ENCODE measurements around the gene SOCS3. TPM values are rescaled to one million over a fixed set of nuclear protein-coding genes. Genes with fewer than 3 reads are reported as not detected.

The SOCS3 gene, protein sequence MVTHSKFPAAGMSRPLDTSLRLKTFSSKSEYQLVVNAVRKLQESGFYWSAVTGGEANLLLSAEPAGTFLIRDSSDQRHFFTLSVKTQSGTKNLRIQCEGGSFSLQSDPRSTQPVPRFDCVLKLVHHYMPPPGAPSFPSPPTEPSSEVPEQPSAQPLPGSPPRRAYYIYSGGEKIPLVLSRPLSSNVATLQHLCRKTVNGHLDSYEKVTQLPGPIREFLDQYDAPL
- total RNA-seq (2014; rRNA removed; shearing (Covaris generic)) = 0.18 and 0.79 TPM in 2 replicates

DNA sequence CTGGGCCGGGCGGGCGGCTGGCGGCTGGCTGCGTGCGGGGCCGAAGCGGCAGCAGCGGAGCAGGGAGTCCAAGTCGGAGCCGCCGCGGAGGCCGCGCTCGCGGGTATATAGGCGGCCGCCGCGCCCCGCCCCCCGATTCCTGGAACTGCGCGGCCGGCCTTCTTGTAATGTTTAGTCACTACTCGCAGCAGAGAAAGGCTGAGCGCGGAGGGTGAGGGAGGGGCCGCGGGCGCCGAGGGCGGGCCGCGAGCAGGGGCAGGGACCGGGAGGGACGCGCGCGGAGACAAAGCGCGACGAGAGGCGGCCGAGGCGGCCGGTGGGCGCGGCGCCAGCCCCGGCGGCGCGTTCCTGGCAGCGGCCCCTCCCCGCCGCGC, at the start of gene SOCS3:
Gene SOCS3 (minus strand): TSS at position 81 of the 374 bp plus-strand sequence. CDS start 982 bp downstream, outside the sequence.
- peak; percentile 72 for DNase-seq (ENCODE audit: low spot score)

DNA sequence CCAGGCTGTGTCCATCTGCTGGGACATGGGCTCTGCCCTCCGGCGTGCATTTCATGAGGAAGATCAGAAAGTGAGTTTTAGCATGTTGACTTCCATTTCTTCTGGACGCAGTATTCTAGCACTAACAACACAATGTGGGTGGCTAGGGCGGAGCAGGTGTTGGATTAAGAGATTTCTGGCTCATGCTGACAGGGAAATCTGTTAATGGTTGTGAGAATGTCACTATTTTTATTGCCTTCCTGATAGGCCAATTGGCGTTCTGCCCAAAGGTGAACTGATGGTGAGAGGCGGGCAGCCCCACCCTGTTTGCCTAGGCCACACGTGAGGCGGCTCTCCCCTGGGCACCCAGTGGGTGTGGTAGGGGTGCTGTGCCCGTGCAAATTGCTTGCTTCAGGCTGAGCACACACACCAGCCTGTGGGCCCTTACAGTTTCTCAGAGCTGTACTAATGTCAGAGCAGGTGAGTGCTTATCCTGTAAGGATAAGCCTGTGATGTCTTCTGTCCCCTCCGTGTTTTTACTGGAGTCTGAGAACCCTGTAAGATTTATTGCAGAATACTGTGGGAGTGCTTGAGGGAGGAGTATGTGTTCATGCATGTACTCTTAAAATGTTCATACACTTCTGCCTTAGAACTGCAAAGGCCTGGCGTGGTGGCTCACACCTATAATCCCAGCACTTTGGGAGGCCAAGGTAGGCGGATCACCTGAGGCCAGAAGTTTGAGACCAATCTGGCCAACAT, 49.5 kb upstream of the SOCS3 start:
- peak; percentile 89 for DNase-seq (ENCODE audit: low spot score)

DNA sequence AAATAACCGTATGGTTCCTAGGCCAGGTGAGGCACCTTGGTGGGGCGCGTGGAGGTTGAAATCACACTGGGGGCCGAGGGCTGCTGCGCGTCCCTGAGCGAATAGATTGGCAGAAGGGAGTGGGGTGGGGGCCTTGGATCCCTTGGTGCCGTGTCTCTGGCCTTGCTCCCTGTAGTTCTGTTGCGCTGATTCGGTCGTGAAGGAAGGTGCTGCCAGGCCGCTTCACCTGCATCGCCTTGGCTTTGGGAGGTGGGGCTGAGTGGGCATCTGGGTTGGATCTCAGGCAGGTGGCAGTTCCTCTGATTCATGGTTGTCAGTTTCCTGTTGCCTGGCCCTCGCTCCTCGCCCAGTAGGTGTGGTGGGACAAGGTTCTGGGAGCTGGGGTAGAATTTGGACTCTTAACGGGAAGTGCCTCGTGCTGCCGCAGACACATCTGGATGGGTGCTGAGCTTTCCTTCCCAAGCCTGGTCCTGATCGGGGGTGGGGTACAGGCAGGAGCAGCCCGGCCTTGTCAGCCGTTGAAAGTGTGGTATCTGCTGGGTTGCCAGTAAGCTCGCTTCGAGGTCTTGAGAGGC, 48.7 kb upstream of the SOCS3 start:
- peak; percentile 30 for DNase-seq (ENCODE audit: low spot score)

DNA sequence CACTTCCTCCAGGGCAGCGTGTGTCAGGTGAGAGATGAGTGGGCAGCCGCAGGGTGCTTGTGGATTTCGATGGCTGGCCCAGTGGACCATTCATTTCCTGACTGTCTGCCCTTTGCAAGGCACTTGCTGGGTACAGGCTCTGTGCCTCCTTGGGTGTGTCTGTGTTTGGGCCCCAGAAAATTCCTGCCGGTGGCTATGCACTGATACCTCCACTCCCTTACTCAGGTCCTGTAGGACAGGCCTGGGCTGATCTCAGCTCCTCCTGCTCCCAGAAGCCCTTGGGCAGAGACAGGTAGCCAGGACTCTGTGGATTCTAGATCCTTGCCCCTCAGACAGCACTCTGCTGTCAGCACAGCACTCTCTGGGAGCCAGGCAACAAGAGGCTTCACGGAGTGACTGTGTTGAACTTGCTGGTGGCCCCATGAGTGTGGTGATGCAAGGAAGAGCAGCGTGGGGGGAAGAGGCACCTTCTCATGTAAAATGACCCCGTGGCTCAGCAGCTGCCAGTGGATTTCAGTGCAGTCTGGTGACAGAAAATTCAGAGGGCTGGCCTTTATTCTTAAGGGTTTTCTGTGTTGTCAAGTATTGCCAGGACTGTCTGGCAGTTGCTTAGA, 47.6 kb upstream of the SOCS3 start:
- DNase-seq (ENCODE audit: low spot score) = no peak

DNA sequence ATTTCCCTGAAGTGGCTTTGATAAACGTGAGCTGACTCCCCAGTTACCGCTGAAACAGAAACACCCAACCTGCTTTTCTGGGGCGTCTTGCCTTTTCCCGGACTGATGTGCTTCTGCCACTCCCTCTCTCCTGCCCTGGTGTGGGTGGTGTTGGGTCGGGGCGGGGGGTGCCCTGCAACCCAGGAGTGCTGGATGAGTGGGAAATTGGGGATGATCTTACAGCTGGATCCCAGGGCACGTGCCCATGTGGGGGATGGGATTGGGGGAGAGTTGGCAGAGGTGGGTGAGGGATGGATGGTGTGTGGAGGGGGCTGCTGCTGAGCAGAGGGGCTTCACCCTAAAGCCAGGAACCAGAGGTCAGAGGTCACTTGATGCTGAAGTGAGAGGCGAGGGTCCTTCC, 47.0 kb upstream of the SOCS3 start:
- DNase-seq (ENCODE audit: low spot score) = no peak

DNA sequence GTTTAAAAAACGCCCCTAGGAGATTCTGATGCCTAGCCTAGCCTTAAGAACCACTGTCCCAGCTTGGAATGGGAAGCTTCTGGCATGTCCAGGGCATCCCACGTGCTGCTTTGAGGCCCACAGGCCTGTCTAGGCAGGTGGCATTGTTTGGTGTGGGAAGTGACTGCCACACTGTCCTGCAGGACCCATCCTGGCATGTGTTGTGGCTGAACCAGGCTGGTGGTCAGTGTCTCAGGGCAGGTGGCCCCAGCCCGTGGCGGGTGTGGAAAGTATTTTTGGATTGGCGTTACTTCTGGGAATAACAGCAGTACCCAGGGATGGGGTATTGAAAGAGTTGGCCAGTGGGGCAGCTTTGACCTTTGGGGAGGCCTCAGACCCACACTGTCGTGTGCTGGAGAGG, 46.5 kb upstream of the SOCS3 start:
- DNase-seq (ENCODE audit: low spot score) = no peak

DNA sequence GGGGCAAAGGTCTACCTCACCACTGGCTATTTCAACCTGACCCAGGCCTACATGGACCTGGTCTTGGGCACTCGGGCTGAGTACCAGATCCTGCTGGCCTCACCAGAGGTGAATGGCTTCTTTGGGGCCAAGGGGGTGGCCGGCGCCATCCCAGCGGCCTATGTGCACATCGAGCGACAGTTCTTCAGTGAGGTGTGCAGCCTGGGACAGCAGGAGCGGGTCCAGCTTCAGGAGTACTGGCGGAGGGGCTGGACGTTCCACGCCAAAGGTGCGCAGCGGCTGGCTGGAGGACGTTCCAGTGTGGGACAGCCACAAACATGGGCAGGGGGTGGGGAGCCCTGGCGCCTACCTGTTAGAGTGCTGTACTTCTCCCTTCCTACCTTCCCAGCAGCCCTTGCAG, 43.9 kb upstream of the SOCS3 start:
- DNase-seq (ENCODE audit: low spot score) = no peak

DNA sequence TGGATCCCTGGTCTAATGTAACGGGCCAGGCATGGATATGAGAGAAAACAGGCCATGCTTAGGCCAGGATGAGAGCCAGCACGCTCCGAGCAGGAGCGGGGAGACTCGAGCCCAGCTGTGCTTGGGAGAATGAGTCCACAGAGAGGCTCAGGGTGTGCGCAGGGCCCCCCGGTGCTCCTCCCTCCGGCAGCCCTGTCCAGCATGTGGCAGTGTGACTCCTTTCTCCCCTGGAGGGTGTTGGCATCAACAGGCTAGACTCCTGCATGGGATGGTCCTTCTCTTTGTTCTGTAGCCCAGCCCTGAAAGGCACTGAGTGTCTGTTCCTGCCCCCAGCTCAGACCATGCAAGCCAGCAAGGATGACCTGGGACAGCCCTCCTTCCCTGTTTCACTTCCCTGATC, 42.0 kb upstream of the SOCS3 start:
- no peak for DNase-seq (ENCODE audit: low spot score)

DNA sequence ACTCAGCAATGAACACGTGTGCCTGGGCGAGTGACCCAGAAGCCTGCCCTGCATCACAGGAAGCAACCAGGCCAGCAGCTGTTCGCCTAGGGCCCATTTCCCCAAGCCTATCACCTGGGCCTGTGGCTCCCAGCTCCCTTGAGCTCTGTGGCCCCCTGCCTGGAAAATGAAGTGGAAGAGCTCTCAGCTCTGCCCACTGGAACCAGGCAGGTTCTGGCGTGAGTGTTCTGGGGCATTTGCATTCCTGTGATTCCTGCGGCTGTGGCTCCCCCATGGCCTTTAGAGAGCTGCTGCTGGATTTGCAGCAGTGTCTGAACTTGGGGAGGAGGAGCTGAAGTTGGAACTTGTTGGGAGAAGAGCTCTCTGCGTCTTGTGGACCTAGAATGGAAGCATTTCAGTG, 41.4 kb upstream of the SOCS3 start:
- DNase-seq (ENCODE audit: low spot score) = no peak

DNA sequence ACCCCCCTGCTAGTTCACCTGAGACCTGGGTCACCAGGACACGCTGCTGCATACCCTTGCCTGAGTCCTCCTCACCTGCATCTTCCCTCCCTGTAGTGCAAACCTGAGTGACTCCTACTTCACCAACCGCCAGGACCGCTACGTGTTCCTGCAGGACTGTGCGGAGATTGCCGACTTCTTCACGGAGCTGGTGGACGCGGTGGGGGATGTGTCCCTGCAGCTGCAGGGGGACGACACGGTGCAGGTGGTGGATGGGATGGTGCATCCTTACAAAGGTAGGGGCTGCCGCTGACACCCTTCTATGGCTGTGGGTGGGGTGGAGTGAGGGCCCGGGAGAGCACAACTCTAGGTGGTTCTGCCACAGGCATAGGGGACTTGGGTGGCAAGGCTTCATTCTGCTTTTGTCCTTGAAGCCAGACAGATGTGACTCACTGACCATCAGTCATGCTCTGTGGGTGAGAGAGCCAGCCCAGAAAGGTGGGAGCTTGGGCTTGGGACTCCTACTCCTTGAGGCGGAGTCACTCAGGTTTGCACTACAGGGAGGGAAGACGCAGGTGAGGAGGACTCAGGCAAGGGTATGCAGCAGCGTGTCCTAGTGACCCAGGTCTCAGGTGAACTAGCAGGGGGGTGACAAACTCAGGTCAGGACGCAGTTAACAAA, 40.8 kb upstream of the SOCS3 start:
- no peak for DNase-seq (ENCODE audit: low spot score)

DNA sequence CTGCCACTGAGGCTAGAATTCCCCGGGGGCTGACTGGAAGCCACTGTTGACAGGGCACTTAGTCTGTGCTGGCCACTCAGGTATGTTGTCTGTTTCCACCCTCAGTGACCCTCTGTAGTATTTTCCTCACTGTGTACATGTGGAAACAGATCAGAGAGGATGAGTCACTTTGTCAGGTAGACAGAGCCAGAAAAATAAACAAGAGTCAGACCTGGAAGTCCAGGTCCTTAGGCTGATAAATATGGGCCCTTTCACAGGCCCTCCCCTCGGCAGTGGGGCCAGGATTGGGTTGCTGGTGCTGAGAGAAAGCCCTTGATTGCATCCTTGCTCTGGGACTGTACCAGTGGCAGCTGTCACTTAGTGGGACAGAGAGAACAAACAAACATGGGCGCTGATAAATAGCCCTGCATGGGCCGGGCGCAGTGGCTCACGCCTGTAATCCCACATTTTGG, 39.8 kb upstream of the SOCS3 start:
- DNase-seq (ENCODE audit: low spot score) = no peak

DNA sequence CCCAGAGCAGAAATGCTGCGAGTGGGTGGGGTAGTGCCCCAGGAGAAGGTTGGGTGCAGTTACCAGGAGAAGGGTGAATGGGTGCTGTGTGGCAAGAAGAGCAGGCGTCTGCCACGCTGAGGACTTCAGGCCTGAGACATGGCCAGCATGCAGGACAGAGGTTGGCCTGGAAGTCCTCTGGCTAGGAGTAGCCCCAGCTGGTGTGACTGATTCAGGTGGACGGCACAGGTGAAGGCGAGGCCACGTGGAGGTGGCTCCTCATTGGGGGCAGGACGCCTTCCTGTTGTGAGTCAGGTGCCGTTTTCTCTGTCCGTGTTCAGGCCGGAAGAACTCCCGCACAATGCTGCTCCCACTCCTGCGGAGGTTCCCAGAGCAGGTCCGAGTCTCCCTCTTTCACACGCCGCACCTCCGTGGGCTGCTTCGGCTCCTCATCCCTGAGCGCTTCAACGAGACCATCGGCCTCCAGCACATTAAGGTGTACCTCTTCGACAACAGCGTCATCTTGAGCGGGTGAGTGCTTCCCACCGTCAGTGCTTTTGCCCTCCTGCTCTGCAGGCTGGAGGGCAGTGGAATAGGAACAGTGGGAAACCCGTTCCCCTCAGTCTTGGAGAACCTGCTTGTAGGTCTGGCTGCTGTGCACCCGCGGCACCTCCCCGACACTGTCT, 39.3 kb upstream of the SOCS3 start:
- DNase-seq (ENCODE audit: low spot score) = no peak

DNA sequence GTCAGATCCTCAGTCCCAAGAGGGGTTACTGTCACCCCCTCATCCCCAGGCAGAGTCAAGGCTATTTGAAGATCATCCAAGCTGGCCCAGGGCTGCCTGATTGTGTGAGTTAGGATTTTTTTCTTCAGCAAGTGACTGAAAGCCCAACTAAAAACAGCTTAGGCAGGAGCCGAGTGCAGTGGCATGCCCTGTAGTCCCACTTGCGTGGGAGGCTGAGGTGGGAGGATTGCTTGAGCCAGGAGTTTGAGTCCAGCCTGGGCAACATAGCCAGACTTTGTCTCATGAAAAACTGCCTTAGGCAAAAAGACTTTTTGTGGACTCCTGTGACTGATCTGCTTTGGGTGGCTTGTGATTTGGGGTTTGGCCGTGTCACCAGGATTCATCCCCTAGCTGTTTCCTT, 38.5 kb upstream of the SOCS3 start:
- no peak for DNase-seq (ENCODE audit: low spot score)

DNA sequence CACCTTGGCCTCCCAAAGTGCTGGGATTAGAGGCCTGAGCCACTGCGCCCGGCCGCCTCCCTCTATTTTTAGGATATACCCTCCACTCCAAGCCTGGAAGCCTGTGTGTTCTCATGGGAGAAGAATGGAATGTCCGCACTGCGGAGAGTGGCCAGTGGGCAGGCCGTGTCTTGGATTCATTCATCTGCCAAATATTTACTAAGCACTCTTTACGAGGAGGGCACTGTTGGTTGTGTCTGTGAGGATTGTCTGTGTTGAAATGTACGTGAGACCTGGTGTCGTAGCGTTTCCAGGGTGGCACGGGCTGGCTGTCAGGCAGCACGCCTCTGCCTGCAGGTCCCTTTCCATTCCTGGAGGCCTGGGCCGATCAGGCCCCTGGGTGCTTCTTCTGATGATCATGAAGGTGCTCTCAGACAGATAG, 37.8 kb upstream of the SOCS3 start:
- no peak for DNase-seq (ENCODE audit: low spot score)

DNA sequence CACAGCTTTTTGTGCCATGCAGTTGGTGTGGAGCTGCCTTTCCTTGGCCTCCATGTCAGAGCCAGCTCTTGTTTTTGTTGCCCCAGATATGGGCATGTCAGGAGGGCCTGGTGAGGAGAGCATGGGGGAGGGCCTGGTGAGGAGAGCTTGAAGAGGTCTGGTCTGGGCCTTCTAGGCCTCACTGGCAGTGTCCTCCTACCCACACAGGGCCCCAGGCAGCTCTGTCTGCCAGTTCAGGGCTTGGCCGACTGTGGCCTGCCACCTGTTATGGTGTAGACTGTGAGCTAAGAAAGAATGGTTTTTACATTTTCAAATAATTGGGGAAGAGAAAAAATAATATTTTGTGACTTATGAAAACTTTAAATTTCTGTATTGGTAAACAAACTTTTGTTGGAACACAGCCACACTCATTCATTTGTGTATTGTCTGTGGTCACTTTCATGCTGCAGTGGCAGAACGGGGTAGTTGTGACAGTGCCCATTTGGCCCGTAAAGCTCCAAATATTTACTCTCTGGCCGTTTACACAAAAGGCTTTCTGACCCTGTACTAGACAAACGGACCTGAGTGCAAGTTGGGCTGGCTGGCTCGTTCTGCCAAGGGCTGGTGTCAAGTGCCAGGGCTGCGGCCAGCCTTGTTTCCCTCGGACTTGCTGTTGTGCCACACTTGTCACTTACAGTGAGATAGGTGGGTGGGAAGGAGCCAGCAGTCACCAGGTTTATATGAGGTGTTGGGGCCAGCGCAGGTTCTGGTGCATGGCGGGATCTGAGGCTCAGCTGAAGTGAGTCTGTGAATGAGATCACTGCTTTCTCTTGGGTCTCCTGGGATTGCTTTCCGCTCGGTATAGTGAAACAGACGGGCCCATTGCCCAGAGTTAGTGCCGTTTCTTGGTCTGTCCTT, 36.8 kb upstream of the SOCS3 start:
- no peak for DNase-seq (ENCODE audit: low spot score)

DNA sequence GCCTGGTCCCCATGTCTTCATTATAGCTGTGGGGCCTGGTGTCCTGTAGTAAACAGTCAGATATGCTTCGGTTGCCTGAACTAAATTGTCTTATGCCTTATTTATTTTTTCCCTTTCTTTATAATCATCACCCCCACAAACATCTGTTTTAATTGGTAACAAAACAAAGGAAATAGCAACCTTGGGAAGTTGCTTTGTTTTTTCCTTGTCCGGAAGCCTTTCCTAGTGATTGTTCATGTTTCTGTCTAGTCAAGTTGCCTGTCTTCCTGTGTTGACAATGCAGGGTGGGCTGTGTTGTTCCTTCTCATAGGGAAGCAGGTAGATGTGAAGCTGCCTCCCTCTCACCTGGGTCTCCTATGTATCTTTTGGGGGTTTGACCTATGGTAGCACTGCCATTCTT, 35.3 kb upstream of the SOCS3 start:
- no peak for DNase-seq (ENCODE audit: low spot score)

DNA sequence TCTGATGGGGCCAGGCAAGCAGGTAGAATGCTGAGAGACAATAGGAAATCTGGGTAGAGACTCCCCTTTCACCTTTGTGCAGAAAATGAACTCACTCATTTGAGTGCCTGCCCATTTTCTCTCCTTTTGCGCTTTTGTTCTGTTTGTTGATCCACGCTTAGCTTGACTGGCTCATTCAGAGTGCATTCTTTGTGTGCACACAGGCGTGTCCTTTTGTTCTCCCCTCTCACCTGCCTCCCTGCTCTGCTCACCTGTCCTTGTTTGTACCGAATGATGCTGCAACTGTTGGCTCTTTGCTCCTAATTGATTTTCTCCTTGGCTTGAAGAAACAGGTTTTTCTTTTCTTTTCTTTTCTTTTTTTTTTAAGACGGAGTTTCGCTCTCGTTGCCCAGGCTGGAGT, 34.3 kb upstream of the SOCS3 start:
- no peak for DNase-seq (ENCODE audit: low spot score)

DNA sequence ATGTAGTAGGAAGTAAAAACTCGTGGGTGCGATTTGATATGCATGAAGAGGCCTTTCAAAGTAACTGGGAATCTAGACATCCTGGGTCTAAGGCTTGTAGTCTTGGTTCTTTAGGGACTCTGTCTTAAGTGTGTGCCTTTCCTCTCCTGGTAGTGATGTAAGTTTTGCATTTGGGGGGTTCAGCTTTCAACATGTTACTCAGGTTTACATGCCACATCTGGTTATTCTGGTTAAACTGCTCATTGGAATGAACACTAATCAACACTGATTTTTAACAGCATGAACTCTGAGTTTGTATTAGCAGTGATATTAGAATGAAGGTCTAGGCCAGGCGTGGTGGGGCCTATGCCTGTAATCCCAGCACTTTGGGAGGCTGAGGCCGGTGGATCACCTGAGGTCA, 33.7 kb upstream of the SOCS3 start:
- DNase-seq (ENCODE audit: low spot score) = no peak

DNA sequence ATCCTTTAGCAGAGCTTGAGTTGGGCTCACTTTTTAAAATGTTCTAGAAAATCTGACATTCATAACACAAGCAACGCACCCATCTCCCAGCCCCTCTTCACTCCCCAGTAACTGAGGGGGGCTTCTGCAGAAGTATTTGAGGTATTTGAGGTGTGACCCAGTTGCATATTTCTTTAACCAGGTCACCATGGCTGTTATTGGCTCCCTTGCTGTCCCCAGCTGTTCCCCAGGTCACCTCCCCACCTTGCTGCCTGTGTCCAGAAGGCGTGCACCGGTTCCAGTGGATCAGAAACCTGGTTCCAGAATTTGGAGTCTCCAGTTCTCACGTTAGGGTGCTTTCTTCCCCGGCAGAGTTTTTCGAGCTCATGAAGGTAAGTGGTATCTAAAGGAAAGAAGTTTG, 32.4 kb upstream of the SOCS3 start:
- no peak for DNase-seq (ENCODE audit: low spot score)

DNA sequence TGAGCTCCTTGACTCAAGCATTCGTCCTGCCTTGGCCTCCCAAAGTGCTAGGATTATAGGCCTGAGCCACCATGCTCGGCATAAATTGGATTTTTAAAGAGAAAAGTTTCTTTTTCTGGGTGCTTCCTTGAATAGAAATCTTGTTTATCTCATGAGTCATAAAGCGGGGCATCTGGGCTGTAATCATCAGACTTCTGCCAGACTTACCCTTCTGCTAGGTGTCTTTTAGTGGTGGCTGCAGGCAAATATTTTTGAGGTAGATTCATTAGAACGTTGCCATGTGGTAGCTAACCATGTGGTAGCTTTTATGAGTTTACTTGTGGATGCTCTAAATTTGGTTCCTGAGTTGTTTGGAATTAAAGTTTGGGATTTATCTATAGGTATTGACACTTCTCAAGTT, 32.0 kb upstream of the SOCS3 start:
- DNase-seq (ENCODE audit: low spot score) = no peak

DNA sequence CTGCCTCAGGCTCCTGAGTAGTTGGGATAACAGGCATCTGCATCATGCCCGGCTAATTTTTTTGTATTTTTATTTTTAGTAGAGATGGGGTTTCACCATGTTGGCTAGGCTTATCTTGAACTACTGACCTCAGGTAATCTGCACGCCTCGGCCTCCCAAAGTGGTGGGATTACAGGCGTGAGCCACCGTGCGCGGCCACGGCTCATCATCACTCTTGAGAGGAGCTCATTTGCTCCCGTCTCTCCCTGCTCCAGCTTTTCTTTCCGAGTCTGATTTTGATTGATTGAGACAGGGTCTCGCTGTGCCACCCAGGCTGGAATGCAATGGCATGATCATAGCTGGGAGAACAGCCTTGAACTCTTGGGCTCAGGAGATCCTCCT, 31.2 kb upstream of the SOCS3 start:
- DNase-seq (ENCODE audit: low spot score) = no peak

Measured in HT-29 (cell line).